ENCODE results near the gene ZNF723. TPM values are rescaled to one million over a fixed set of nuclear protein-coding genes. Genes with fewer than 3 reads are reported as not detected.

The ZNF723 gene
- not detected in 5 replicates for total RNA-seq (2022; extraction: Qiagen RNA extraction)

GRCh38 chr19:22832031-22832762 lies at the start of gene ZNF723:
ZNF723 (plus strand) TSS chr19:22832291; CDS start chr19:22832380, 89 bp downstream.

GRCh38 chr19:22783651-22784410 lies 48.3 kb upstream of the ZNF723 start, which contains the start of gene ZNF99:
ZNF99 (minus strand) TSS chr19:22784151; CDS start chr19:22784016, 135 bp downstream.

Other genes with a start within 250 kb of the ZNF723 start
- gene ZNF492, start 198.0 kb upstream of the ZNF723 start, total RNA-seq (2022; extraction: Qiagen RNA extraction), result not detected in 5 replicates
- not detected in 5 replicates for gene ZNF99, start 48.1 kb upstream of the ZNF723 start, total RNA-seq (2022; extraction: Qiagen RNA extraction)
- not detected in 5 replicates for gene ZNF728, start 170.9 kb downstream of the ZNF723 start, total RNA-seq (2022; extraction: Qiagen RNA extraction)